ENCODE results near the gene LAMA2. TPM values are rescaled to one million over a fixed set of nuclear protein-coding genes. Genes with fewer than 3 reads are reported as not detected.

Gene LAMA2
- total RNA-seq, 1 donor from 2014 or later: 1.4 TPM

- intact Hi-C loops (cut with micrococcal nuclease): no loop called here
Observed at GRCh38 chr6:129179283-129179682, 296.3 kb downstream of the LAMA2 start.

- intact Hi-C loops (cut with micrococcal nuclease): no loop called here
Observed at GRCh38 chr6:129181001-129181400, 298.1 kb downstream of the LAMA2 start.

- intact Hi-C loops (cut with micrococcal nuclease): no loop called here
Observed at GRCh38 chr6:129183187-129183591, 300.3 kb downstream of the LAMA2 start.

- intact Hi-C loops (cut with micrococcal nuclease): no loop called here
Observed at GRCh38 chr6:129183681-129184301, 300.9 kb downstream of the LAMA2 start.

- intact Hi-C loops (cut with micrococcal nuclease): no loop called here
Observed at GRCh38 chr6:129184324-129184723, 301.4 kb downstream of the LAMA2 start.

GRCh38 chr6:129184808-129185366 is 301.9 kb downstream of the LAMA2 start:
- intact Hi-C loops (cut with micrococcal nuclease): no loop called here

GRCh38 chr6:129186988-129187387 is 304.1 kb downstream of the LAMA2 start:
- intact Hi-C loops (cut with micrococcal nuclease): no loop called here

- intact Hi-C loops (cut with micrococcal nuclease): no loop called here
Observed at GRCh38 chr6:129188306-129188705, 305.4 kb downstream of the LAMA2 start.

- intact Hi-C loops (cut with micrococcal nuclease): no loop called here
Observed at GRCh38 chr6:129188795-129189194, 305.9 kb downstream of the LAMA2 start.

- intact Hi-C loops (cut with micrococcal nuclease): no loop called here
Observed at GRCh38 chr6:129189266-129189665, 306.3 kb downstream of the LAMA2 start.

GRCh38 chr6:129191235-129191634 is 308.3 kb downstream of the LAMA2 start:
- intact Hi-C loops (cut with micrococcal nuclease): no loop called here

- intact Hi-C loops (cut with micrococcal nuclease): no loop called here
Observed at GRCh38 chr6:129192458-129192989, 309.6 kb downstream of the LAMA2 start.

- intact Hi-C loops (cut with micrococcal nuclease): no loop called here
Observed at GRCh38 chr6:129194306-129194941, 311.5 kb downstream of the LAMA2 start.

- intact Hi-C loops (cut with micrococcal nuclease): no loop called here
Observed at GRCh38 chr6:129195161-129195560, 312.2 kb downstream of the LAMA2 start.

GRCh38 chr6:129195643-129196042 is 312.7 kb downstream of the LAMA2 start:
- intact Hi-C loops (cut with micrococcal nuclease): no loop called here

- intact Hi-C loops (cut with micrococcal nuclease): no loop called here
Observed at GRCh38 chr6:129197154-129197553, 314.2 kb downstream of the LAMA2 start.

- intact Hi-C loops (cut with micrococcal nuclease): no loop called here
Observed at GRCh38 chr6:129200151-129200550, 317.2 kb downstream of the LAMA2 start.

- intact Hi-C loops (cut with micrococcal nuclease): no loop called here
Observed at GRCh38 chr6:129203190-129203900, 320.4 kb downstream of the LAMA2 start.

GRCh38 chr6:129206821-129207220 is 323.9 kb downstream of the LAMA2 start:
- intact Hi-C loops (cut with micrococcal nuclease): no loop called here

GRCh38 chr6:129207832-129208231 is 324.9 kb downstream of the LAMA2 start:
- intact Hi-C loops (cut with micrococcal nuclease): no loop called here

GRCh38 chr6:129208415-129209034 is 325.6 kb downstream of the LAMA2 start:
- intact Hi-C loops (cut with micrococcal nuclease): no loop called here

GRCh38 chr6:129209355-129209754 is 326.4 kb downstream of the LAMA2 start:
- intact Hi-C loops (cut with micrococcal nuclease): no loop called here

Measured in T-helper 2 cell treated with Interferon-gamma antibody and Interleukin-4, amounts not matched to agents 100 ng/mL and 5 ng/mL, for 36 hours (primary cell).